Activated CD4-positive, alpha-beta memory T cell treated with anti-CD3 and anti-CD28 coated beads, Interleukin-2, amount 10 ng/mL, durations not matched to agents 7 days and 5 days (primary cell): ENCODE results near the gene NLGN4Y. TPM values are rescaled to one million over a fixed set of nuclear protein-coding genes. Genes with fewer than 3 reads are reported as not detected.

ENCODE experiments used
- CTCF ChIA-PET: fragments of 350-600 bp; sonication (Branson Sonifier 250); formaldehyde crosslinking; loops from one replicate; lab custom pipeline; 2021; ENCODE audit warnings: antibody characterized with exemption, inconsistent platforms; lab: Charles Lee
- POLR2A ChIA-PET: fragments of 350-600 bp; sonication (Branson Sonifier 250); formaldehyde crosslinking; loops from one replicate; lab custom pipeline; 2021; ENCODE audit warnings: antibody characterized with exemption; lab: Charles Lee
- DNase-seq: peaks from one replicate; pipeline ENCODE4 v3.0.0-alpha.2; 2020
- H3K27ac Mint-ChIP-seq: one replicate; pipeline ENCODE4 v1.8.0; 2021; ENCODE audit warnings: mild to moderate bottlenecking, mixed read lengths
- H3K27me3 Mint-ChIP-seq: one replicate; pipeline ENCODE4 v1.8.0; 2021; ENCODE audit warnings: mixed read lengths
- H3K36me3 Mint-ChIP-seq: one replicate; pipeline ENCODE4 v1.8.0; 2021; ENCODE audit warnings: low read depth, mixed read lengths
- H3K4me1 Mint-ChIP-seq: one replicate; pipeline ENCODE4 v1.8.0; 2021; ENCODE audit warnings: mixed read lengths
- H3K4me3 Mint-ChIP-seq: one replicate; pipeline ENCODE4 v1.8.0; 2021; ENCODE audit warnings: mild to moderate bottlenecking, mixed read lengths
- H3K9me3 Mint-ChIP-seq: one replicate; pipeline ENCODE4 v1.8.0; 2021; ENCODE audit warnings: mixed read lengths
- total RNA-seq, 2 experiments: library from RNA; stranded (reverse); gene quantifications; one replicate each; pipeline ENCODE4 v1.2.3, GENCODE V29; 2021

NLGN4Y gene
- 1 to 10 TPM; 2.5 to 3.7 TPM for total RNA-seq

DNA sequence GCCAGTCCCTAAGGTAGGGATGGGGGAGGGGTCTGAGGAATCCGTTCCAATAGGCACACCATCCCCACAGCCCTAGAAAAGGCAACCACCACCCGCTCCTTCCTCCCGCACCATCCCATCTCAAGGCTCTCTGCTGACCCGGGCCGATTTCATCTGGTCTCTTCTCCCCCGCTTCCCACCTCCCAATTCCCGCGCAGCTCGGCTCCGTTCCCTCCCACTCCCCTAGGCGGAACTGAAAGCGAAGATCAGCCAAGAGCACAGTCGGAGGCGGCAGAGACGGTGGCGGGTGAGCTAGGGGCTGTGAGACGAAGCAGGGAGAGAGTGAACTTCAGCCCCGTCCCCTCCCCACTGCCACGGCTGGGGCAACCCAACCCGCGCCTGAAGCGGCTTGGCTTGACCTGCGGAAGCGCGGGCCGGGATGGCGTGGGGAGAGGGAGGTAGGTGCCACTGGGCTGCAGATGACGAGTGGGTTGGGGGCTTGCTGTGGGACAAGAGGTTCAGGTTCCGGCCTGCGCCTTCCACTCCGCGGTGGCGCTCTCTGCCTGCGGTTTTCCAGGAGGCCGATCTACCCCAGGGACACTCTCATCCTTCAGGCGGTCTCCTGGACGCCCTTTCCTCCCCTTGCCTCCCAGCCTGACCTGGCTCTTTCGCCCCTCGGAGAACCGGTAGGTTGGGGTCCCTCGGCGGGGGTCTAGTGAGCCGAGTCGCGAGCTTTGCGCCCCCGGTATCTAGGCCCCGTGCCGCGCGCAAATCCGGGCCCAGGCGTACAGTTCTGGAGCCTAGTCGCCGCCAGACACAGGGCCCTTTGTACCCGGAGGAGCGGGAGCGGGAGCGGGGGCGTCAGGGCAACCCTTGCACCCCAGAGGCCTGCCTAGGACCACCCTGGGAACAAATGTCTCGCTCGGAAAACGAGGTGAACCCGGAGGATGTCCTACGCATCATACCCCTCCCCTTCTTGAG is at the start of gene NLGN4Y:
Gene NLGN4Y, plus strand, starts transcription at position 258 of the 960 bp plus-strand sequence. CDS start 97,591 bp downstream, outside the sequence.
- ChIA-PET POLR2A (no interaction called here), CTCF (no interaction called here)
- H3K27me3 Mint-ChIP-seq = peaks cover 29% of the 10 kb centered on the region
- H3K9me3 Mint-ChIP-seq = no peaks in the 10 kb centered on the region
- peaks cover 13% of the 10 kb centered on the region for H3K4me1 Mint-ChIP-seq
- peak within 1 kb of the TSS; percentile 61 for H3K27ac Mint-ChIP-seq
- peak; percentile 24 for DNase-seq
- peak within 1 kb of the TSS; percentile 85 for H3K4me3 Mint-ChIP-seq
- H3K36me3 Mint-ChIP-seq = no peaks in the 10 kb centered on the region

DNA sequence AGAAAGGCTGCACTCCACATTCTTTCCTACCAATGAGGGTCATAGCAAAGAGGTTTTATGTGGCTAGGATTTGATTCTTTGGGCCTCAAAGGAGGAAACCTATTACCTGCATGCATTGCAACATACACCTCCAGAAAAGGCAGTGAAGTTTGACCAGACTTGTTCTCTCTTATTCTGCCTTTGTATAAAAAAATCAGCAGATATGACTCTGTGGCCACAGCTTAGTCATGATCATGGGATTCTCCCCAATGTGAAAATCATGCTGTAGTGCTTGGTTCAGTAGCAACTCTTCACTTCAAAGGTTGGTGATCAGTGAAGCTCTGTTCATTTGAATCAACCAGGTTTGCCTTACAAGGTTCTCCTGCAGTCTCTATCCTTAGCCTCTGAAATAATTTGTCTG is 38.4 kb upstream of the NLGN4Y start:
- H3K36me3 Mint-ChIP-seq = no peaks in the 10 kb centered on the region
- ChIA-PET CTCF (no interaction called here), POLR2A (no interaction called here)
- H3K27ac Mint-ChIP-seq = no peak overlapping the region
- H3K4me3 Mint-ChIP-seq = no peak overlapping the region
- H3K9me3 Mint-ChIP-seq = no peaks in the 10 kb centered on the region
- DNase-seq = no peak
- no peaks in the 10 kb centered on the region for H3K27me3 Mint-ChIP-seq
- H3K4me1 Mint-ChIP-seq = no peaks in the 10 kb centered on the region

DNA sequence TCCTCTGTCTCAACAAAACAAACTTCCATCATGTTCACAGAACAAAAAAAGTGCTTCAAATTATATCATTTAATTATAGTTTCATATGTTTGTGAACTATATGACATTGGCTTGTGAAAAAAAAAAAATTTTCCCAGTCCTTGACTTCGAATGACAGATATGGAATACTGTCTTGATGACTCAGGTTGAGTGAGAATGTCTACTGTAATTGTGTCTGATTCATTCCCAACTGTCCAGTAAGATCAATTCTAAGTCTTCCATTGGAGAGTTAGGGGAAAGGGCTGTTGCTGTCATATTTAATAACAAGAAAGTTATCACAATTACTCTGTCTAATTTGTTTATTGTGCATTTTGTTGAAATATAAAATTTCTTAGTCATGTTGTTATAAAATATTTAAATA is 34.1 kb upstream of the NLGN4Y start:
- CTCF ChIA-PET = no interaction called here
- Mint-ChIP-seq H3K9me3 (no peaks in the 10 kb centered on the region), H3K27me3 (no peaks in the 10 kb centered on the region), H3K27ac (no peak overlapping the region), H3K4me1 (no peaks in the 10 kb centered on the region), H3K4me3 (no peak overlapping the region), H3K36me3 (no peaks in the 10 kb centered on the region)
- DNase-seq = no peak
- POLR2A ChIA-PET = no interaction called here

DNA sequence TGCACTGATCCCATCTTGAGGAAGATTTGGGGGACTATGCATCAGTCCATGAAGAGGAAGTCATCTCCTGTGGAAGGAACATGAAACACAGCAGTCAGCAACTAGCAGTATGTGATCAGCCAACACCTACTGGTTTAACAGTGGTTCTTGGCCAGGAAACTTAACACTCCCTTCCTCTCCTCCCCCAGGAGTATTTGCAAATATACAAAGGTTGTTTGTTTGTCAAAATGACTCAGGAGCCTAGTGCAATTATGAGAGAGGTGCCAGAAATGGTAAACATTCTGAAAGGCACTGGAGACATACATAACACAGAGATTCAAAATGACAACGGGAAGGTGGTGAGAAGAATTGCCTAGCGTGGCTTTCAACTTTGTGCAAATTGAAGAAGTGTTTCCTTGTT is 26.3 kb upstream of the NLGN4Y start:
- POLR2A ChIA-PET = no interaction called here
- no peaks in the 10 kb centered on the region for H3K36me3 Mint-ChIP-seq
- no peaks in the 10 kb centered on the region for H3K9me3 Mint-ChIP-seq

DNA sequence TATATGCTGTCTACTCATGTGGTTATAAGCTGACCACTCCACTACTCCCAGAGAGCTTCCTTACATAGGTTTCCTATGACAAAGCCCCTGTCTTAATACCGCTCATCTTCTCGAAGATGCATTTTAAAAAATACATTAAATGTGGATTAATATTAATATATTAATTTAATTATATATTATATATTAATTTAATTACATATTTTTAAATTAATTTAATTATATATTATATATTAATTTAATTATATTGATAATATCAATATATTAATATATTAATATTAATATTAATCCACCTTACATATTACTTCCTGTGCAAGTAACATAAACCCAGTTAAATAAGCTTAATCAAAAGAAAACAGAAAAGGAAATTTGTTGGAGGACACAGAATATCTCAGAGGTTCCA is 19.7 kb upstream of the NLGN4Y start:
- Mint-ChIP-seq H3K27ac (no peak overlapping the region), H3K27me3 (no peaks in the 10 kb centered on the region), H3K36me3 (no peaks in the 10 kb centered on the region), H3K4me1 (no peaks in the 10 kb centered on the region), H3K9me3 (no peaks in the 10 kb centered on the region), H3K4me3 (no peak overlapping the region)
- ChIA-PET POLR2A (no interaction called here), CTCF (no interaction called here)
- no peak for DNase-seq

More for the DNA sequence above, 26.3 kb upstream of the NLGN4Y start:
- CTCF ChIA-PET = no interaction called here
- Mint-ChIP-seq H3K4me3 (no peak overlapping the region), H3K27me3 (no peaks in the 10 kb centered on the region), H3K4me1 (no peaks in the 10 kb centered on the region), H3K27ac (no peak overlapping the region)
- no peak for DNase-seq

DNA sequence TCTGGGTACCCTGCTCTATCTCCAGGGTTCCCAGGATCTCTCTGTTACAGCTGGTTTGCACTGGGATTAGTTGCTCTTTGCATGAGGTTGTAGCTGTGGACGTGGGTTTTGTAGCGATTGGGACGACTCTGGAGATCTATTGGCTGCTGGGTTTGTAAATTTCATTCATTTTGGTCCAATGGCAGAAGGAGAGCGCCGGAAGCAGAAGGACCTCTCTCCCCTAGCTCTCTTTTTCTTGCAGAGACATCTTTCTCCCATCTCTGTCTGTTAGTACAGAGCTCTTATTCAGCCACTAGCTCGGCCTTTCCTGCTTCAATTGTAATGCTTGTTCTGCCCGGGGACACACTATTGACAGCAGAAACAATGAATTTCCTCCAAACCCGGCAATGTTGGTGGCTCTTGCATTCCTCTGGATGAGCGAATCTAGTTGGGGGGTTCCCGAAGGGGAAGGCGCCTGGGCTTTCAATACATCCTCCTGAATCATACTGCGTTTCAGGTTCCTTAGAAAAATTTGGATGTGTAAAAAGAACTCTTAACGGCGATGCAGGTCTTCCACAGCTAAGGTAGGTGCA is 1.9 kb upstream of the NLGN4Y start:
- no peak for DNase-seq
- H3K27ac Mint-ChIP-seq = no peak overlapping the region
- CTCF ChIA-PET = interaction anchor here (0.5 kb wide), 1 partner anchor 44 kb away, joined by 3 read pairs; no protein-coding TSS in a partner anchor
- POLR2A ChIA-PET = no interaction called here
- peaks cover 34% of the 10 kb centered on the region for H3K27me3 Mint-ChIP-seq
- H3K4me3 Mint-ChIP-seq = no peak overlapping the region
- peaks cover 13% of the 10 kb centered on the region for H3K4me1 Mint-ChIP-seq
- no peaks in the 10 kb centered on the region for H3K9me3 Mint-ChIP-seq
- H3K36me3 Mint-ChIP-seq = no peaks in the 10 kb centered on the region

DNA sequence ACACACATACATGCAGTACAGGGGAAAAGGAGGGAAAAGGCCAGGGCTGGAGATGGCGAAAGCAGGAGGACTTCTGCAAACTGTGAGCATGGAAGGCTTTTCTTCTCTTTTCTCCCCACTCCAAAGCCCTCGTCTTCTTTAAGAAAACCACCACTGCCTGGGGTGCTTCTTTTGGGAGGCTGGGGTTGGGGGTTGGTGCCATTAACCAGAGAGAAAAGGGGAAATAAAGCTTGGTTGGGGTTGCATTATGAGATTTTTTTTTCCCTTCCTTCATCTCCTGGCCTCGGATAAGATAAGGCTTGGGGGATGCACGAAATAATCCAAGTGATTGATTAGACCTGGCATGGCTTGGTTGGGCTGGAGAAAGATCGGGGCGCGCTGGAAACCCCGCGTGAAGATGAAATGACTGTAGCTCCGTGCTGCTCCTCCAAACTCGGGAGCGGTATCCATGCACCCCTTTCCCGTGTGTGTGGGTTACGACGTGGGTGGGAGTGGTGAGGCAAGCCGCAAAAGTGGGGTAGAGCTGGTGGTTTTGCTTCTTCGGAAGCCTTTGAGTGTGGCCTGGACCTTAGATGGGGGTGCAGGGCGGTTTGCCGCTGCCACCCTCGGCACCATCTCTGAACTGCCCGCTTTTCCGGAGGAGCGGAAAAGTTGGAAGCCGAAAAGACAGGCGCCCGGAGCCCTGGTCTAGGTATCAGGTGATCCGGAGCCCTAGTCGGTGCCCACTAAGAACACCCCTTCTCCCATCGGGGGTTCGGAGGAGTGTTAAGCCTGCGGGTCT is 648 bp upstream of the NLGN4Y start:
- peaks cover 13% of the 10 kb centered on the region for H3K4me1 Mint-ChIP-seq
- peaks cover 29% of the 10 kb centered on the region for H3K27me3 Mint-ChIP-seq
- no peaks in the 10 kb centered on the region for H3K9me3 Mint-ChIP-seq
- H3K36me3 Mint-ChIP-seq = no peaks in the 10 kb centered on the region
- no peak overlapping the region for H3K27ac Mint-ChIP-seq
- ChIA-PET CTCF (no interaction called here), POLR2A (no interaction called here)
- DNase-seq = peak; percentile 15
- peak overlapping the region; percentile 85 for H3K4me3 Mint-ChIP-seq

DNA sequence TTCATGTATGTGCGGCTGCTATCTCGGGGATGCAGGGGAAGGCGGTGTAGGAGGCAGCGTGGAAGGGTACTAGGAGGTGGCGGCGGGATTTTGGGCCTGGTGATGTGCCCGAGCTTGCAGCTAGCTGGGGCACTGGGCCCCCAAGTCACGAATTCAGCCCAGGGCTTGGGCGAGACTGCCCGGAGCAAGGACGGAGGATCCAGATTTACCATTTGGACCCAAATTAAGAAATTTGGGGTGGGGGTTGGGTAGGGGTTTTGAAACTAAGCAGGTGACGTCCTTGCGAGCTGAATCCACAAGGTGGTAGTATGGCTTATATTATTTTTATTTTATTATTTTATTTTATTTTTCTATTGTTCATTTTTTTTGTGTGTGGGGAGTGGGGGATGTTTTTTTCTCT is 986 bp downstream of the NLGN4Y start:
- Mint-ChIP-seq H3K9me3 (no peaks in the 10 kb centered on the region), H3K36me3 (no peaks in the 10 kb centered on the region), H3K4me1 (peaks cover 13% of the 10 kb centered on the region), H3K27ac (peak overlapping the region; percentile 61), H3K4me3 (peak overlapping the region; percentile 85), H3K27me3 (peaks cover 26% of the 10 kb centered on the region)
- POLR2A ChIA-PET = no interaction called here
- CTCF ChIA-PET = no interaction called here
- DNase-seq = peak; percentile 17

DNA sequence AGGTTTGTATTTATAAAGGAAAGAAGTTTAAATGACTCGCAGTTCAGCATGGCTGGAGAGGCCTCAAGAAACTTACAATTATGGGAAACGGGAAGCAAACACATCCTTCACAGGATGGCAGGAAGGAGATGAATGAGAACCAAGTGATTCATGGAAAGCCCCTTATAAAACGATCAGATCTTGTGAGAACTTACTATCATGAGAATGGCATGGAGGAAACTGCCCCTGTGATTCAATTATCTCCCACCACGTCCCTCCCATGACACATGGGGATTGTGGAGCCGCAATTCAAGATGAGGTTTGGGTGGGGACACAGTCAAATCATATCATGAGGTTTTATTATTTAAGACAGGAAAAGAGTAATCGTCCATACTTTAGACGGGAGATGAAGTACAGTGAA is 4.0 kb downstream of the NLGN4Y start:
- Mint-ChIP-seq H3K4me1 (peaks cover 13% of the 10 kb centered on the region), H3K27me3 (peaks cover 9% of the 10 kb centered on the region), H3K27ac (no peak overlapping the region), H3K9me3 (no peaks in the 10 kb centered on the region), H3K36me3 (no peaks in the 10 kb centered on the region), H3K4me3 (no peak overlapping the region)
- no peak for DNase-seq
- ChIA-PET POLR2A (no interaction called here), CTCF (no interaction called here)

DNA sequence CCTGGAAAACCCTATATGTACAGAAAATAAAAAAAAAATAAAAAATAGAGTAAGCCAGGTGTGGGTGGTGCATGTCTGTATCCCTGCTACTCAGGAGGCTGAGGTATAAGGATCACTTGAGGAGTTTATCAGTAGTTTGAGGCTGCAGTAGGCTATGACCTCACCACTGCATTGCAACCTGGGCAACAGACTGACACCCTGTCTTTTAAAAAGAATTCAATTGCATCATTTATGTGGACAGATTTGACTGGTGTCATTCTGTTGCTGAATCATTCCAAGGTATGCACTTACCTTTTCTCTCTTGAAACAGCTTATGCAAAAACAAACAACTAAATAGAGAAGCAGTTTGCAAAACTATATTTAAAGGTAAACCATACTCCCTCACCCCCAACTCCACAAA is 12.4 kb downstream of the NLGN4Y start:
- Mint-ChIP-seq H3K4me3 (no peak overlapping the region), H3K36me3 (no peaks in the 10 kb centered on the region), H3K9me3 (no peaks in the 10 kb centered on the region), H3K27ac (no peak overlapping the region), H3K27me3 (no peaks in the 10 kb centered on the region), H3K4me1 (no peaks in the 10 kb centered on the region)
- POLR2A ChIA-PET = no interaction called here
- DNase-seq = no peak
- CTCF ChIA-PET = no interaction called here

DNA sequence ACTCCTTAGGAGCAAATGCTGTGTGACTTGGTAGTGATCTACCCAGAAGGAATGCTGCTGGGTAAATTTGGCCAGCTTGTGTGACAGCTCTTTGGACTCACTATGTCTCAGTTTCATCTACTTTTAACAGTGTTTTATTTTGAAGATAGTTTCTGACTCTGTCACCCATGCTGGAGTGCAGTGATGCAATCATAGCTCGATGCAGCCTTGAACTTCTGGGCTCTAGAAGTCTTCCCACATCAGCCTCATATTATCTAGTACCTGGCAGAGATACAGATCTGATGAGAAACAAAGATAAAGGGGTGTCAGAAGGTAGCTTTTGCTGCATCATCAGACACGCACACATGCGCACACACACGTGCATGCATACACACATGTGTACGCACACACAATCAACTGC is 19.2 kb downstream of the NLGN4Y start:
- peaks cover 3% of the 10 kb centered on the region for H3K9me3 Mint-ChIP-seq
- no peaks in the 10 kb centered on the region for H3K4me1 Mint-ChIP-seq
- no peak overlapping the region for H3K27ac Mint-ChIP-seq
- DNase-seq = no peak
- H3K27me3 Mint-ChIP-seq = no peaks in the 10 kb centered on the region
- POLR2A ChIA-PET = no interaction called here
- CTCF ChIA-PET = no interaction called here
- no peaks in the 10 kb centered on the region for H3K36me3 Mint-ChIP-seq
- H3K4me3 Mint-ChIP-seq = no peak overlapping the region

DNA sequence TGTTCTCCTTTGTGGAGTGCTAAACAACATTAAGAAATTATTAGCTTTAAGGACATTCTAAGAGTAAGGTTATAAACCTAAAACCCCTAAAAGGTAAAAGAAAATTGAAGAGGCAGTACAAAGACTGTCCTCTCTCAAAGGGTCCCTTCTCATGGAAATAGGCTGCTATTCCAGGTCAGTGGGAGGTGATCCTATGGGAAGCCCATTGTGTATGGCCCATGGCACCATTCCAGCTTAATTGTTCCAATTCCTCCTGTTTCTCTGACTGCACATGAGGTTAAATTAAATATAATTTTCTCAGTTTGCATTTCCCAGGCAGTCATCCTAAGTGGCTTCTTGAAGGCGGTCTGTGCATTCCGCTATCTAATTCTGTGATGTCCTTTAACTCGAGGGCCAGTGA is 57.0 kb downstream of the NLGN4Y start:
- ChIA-PET POLR2A (no interaction called here), CTCF (no interaction called here)
- DNase-seq = no peak
- Mint-ChIP-seq H3K36me3 (no peaks in the 10 kb centered on the region), H3K27ac (no peak overlapping the region), H3K4me3 (no peak overlapping the region), H3K4me1 (no peaks in the 10 kb centered on the region), H3K9me3 (no peaks in the 10 kb centered on the region), H3K27me3 (no peaks in the 10 kb centered on the region)

DNA sequence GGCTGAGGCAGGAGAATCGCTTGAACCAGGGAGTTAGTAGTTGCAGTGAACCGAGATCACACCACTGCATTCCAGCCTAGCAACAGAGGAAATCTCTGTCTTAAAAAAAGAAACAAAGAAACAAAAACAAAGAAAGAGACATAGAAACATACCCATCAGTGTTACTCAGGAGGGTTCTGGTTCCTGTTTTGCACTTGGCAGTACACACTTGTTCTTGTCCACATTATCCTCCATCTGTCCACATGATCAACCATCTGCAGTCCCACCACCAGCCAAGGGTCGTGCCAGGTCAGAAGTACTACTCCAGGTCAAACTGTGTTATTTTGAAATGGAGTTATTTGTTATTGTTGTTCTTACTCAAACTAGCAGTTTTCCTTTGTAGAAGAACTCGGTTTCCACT is 62.4 kb downstream of the NLGN4Y start:
- no peaks in the 10 kb centered on the region for H3K4me1 Mint-ChIP-seq

More for the DNA sequence above, 62.4 kb downstream of the NLGN4Y start:
- Mint-ChIP-seq H3K4me3 (no peak overlapping the region), H3K36me3 (no peaks in the 10 kb centered on the region), H3K9me3 (peaks cover 6% of the 10 kb centered on the region), H3K27me3 (no peaks in the 10 kb centered on the region), H3K27ac (no peak overlapping the region)
- DNase-seq = no peak
- ChIA-PET CTCF (no interaction called here), POLR2A (no interaction called here)
